HL-60/S4 treated with phorbol 12-myristate 13-acetate at 8.2 ng/mL for 4 days and 3 days (cell line): ENCODE results near the gene SLC24A1.

ENCODE experiments used
- in situ Hi-C: fragments of 300-500 bp; cut with MboI; formaldehyde crosslinking; loops from 2 replicates; pipeline ENCODE4 v1.15.0; 2022; ENCODE audit warnings: low sequenced_read_pairs

Gene SLC24A1

GRCh38 chr15:65651831-65652749 lies 30.4 kb downstream of the SLC24A1 start:
- in situ Hi-C loops = no loop called here

GRCh38 chr15:65653341-65653740 lies 31.6 kb downstream of the SLC24A1 start:
- in situ Hi-C loops = no loop called here

DNA sequence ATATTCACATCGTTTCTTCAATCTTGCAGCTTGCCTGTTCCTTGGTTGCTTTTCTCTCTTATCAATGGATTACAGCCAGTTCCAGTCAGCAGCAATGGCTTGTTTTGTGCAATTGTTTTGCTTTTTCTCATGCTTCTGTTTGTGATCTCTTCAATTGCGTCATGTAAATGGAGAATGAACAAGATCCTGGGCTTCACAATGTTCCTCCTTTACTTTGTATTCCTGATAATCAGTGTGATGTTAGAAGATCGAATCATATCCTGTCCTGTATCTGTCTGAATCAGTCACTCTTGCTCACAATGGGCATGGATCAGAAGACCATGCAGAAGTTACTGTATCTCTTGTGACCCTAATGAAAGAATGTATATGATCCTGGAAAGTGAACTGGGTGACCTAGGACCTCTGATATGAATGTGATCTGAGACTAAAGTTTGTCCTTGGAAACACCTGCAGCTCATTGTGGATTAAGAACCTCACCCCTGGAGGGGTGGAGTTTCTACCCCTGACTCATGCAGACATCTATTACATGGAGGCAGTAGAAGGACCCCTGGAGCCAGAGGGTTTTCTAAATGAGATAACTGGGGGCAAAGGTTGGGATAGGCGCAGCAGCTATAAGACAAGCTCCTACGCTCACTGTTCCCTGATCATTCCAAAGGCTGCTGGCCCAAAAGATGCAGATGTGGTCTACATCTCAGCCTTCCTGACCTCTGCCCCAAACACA lies 32.2 kb downstream of the SLC24A1 start:
- in situ Hi-C loops = no loop called here

DNA sequence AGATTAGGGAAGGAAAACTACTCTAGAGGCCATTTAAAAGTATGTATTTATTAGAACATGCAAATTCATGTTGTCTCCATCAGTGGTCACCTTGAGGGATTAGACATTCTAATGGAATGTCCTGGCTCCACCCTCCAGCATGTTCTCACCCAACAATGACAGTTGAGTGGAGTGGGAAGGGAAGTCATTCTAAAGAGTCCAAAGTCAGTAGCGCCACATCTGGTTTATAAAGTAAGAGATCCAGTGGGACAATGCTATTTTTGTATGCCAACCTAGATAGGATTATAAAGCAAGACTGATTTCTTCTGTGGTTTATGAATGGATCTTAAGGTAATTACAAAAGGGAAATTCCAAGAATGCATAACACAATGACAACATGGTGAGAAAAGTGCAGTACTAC lies 33.3 kb downstream of the SLC24A1 start:
- in situ Hi-C loops = no loop called here

DNA sequence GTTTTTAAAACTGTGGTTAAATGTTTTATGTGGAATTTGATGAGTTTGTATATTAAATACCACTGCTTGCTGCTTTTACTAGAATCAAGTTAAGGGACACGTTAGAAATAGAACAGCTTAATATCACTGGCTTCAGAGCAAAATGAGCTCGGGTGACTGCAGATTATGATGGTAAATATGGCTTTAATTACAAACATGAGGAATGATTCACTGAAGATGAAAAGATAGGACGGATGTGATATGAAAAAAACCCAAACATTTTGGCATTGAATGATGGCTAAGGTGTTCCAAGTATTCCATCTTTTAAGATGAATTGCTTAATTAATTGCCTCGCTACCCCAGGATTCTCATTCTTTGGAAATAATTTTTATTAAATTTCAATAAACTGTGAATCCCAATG lies 33.7 kb downstream of the SLC24A1 start:
- in situ Hi-C loops = no loop called here

DNA sequence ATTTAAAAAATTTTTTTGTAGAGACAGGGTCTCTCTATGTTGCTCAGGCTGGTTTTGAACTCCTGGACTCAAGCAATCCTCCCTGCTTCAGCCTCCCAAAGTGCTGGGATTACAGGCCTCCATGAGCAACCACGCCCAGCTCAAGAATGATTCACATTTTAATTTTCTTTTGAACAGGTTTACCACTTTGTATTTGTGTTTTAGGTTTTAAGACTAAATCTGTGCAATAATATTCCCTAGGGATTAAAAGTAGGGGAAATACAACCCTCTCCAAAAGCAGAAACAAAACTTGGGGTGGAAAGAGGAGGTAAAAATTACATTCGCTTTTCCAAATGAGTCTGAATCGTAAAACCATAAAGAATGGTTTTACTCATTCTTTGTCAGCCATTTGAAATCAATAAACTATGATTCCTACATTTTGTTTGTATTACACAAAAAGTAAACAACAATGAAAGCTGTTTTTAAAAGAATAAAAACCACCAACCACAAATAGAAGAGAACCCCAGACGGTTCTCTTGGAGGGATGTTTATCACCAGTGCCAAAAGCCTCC lies 37.8 kb downstream of the SLC24A1 start:
- in situ Hi-C loops = no loop called here

GRCh38 chr15:65660927-65661326 lies 39.2 kb downstream of the SLC24A1 start:
- in situ Hi-C loops = no loop called here

DNA sequence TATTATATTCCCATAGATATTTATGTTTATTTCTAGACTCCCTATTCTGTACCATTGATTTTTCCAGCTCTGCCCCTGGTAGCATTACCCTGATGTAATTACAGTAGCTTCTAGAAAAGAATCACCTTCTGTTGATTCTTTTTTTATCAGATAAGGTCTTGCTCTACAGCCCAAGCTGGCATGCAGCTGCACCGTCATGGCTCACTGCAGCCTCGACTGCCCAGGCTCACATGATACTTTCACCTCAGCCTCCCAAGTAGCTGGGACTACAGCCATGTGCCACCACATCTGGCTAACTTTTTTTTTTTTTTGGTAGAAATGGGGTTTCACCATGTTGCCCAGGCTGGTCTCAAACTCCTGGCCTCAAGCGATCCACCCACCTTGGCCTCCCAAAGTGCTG lies 41.8 kb downstream of the SLC24A1 start:
- in situ Hi-C loops = no loop called here

DNA sequence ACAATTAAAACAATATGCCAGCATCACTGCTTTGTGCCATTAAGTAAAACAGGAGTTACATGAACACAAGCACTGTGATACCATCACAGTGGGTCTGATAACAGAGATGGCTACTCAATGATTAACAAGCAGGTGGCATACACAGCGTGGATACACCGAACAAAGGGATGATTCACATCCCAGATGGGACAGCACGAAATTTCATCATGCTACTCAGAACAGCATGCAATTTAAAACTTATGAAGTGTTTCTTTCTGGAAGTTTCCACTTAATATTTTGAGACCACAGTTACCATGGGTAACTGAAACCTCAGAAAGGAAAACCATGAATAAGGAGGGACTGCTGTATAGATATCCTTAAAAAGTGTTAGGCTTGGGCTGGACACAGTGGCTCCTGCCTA lies 44.5 kb downstream of the SLC24A1 start:
- in situ Hi-C loops = no loop called here

GRCh38 chr15:65675551-65675950 lies 53.8 kb downstream of the SLC24A1 start:
- in situ Hi-C loops = no loop called here

DNA sequence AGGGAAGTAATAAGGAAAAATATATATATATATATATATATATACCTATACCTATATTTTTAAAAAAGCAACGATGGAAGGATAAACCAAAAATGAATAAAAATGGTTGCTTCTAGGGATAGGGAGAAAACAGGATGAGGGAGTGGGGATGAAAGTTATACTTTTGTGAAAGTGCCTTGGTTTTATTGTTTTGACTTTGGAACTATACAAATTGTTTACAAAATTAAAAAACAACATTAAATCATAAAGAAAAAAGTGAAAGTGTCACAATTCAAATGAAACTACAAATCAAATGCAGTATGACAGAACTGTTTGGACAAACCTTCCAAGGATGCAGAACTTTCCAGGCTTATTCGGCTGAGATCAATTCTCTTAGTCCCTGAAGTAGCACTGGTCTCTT lies 54.4 kb downstream of the SLC24A1 start:
- in situ Hi-C loops = no loop called here

GRCh38 chr15:65680544-65680943 lies 58.8 kb downstream of the SLC24A1 start:
- in situ Hi-C loops = no loop called here

GRCh38 chr15:65682404-65682911 lies 60.7 kb downstream of the SLC24A1 start:
- in situ Hi-C loops = no loop called here

DNA sequence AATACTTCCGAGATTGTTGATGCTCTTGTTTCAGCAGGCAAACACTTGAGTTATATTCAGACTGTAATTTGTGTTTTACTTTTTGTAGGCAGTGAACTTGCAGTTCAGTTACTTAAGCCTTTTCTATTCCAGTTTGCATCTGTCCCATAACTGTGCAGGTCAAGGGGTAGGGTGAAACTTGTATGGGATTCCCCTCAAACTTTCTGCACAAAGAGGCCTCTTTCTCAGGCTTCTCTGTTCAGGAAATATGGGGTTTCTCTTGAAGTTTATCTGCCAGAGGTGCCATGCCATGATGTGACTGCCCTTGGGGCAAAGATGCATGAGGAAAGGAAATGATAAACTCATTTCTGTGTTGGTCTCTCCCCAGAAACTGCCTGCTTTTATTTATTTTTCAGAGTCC lies 66.7 kb downstream of the SLC24A1 start:
- in situ Hi-C loops = no loop called here

DNA sequence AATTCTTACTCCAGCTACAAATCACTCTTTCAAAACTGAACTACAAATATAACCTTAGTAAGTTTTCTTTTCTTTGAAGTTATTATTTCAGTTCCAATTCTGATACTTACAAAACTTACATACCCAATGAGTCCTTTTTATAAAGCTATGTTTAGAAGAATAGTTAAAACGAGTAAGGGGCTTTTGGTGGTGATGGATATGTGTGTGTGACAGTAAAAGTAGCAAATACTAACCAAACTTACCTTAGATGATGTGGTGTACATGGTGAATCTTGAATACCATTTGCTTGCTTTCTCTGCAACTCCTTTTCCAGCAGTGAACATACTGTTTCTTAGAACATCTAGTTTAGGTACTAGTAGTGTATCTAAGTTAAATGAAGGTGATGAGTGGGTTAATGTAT lies 68.4 kb downstream of the SLC24A1 start:
- in situ Hi-C loops = no loop called here

DNA sequence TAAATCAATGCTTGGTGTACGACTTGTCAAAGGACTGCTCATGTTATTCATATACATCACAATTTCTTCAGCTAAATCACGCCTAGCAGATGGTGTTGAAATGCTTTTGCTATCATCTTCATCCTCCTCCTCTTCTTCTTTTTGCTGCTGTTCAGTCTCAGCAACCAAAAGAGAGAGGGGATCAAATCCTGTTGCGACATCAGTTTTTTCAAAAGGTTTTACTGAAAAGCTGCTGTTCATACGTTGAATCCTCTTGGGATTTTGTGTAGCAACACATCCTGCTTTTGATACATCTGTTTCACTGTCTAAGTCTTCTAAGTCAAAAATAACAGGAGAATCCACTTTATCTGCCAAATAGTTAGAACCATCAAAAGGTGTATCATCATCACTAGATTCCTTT lies 69.0 kb downstream of the SLC24A1 start:
- in situ Hi-C loops = no loop called here

GRCh38 chr15:65695081-65695480 lies 73.3 kb downstream of the SLC24A1 start:
- in situ Hi-C loops = no loop called here
